Left hindlimb (tissue), 1 donor: ENCODE results near the gene BMP8B.

ENCODE experiments used
- DNase-seq: peaks from one replicate; pipeline ENCODE4 v3.0.0-alpha.2; 2018

BMP8B gene

DNA sequence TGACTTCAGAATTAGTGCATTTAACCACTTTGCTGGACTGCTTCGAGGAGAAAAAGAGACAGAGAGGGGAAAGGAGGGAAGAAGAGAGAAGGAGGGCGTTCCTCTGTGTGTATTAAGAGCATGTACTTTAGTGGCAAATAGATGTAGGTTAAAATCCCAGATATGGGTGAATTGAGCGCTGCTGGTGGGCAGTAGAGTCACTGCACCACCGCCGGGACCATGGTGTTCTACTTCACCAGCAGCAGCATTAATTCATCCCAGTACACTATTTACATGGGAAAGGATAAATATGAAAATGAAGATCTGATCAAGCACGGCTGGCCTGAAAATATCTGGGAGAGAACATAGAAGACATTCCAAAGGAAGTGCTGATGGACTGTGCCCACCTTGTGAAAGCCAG, 70.9 kb downstream of the BMP8B start:
- no peak for DNase-seq

DNA sequence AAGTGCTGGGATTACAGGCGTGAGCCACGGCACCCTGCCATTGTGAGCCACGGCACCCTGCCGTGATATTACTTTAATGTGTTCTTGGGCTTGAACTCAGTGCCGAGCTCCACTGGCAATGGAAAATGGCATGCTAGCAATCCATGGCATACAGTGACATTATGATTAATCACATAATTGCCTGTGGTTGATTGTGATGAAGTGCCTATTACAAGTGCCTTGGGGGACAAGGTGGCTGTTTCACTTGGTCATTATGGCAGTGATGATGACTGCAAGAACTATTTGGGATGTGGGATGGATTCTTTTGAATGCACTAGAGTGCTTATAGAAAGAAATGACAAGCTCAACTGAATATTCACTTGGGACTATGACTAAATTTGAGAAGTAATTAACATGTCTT, 75.1 kb downstream of the BMP8B start:
- no peak for DNase-seq

DNA sequence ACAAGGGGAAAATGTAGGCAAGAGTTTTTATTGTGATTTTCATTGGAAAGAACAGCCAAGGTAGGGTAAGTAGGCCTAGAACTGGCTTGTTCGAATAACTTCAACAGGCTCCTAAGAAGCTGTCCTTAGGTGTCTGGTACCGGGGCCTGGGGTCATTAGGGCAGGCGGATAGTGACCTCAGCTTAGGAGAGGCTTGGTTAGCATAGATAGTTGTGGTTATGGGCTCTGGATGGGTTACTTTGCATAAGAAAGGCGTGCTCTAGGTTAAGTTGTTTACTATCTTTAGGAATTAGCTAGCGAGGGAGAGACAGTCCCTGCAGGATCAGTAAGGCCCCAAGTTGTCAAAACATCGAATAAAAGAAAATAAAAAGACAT, 76.7 kb downstream of the BMP8B start:
- DNase-seq, result no peak

DNA sequence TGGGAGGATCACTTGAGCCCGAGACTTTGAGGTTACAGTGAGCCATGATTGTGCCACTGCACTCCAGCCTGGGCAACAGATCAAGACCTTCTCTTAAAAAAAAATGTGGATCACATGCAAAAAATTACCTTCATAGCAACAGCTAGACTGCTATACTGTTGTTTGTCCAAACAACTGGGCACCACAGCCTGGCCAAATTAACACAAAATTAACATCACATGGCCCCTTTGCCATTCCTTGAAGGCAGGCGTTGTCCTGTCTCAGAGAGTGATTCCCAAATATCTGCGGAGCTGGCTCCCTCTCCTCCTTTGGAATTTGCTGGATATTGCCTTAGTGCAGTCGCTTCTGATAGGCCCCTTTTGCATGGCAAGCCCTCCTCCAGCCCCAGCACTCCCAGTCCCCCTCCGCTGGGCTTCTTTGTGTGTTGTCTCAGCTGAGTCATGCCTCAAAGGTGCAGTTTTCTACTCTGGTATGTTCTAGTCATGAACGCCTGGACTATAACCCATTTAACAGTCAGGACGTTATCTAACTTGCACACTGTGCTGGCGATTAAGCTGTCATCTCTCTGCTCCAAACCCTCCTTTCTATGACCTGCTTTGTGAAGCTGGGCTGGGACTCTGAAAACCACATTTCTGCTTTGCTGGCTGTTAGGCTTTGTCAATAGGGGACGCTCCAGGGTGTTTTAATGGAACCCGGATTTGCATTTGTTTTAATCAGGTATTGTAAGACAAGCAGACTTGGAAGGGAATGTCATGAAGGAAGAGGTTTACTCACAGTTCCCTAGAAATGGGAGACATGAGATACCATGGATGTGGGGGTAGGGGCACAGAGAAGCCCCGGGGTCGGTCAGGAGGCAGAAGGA, 77.3 kb downstream of the BMP8B start:
- no peak for DNase-seq

DNA sequence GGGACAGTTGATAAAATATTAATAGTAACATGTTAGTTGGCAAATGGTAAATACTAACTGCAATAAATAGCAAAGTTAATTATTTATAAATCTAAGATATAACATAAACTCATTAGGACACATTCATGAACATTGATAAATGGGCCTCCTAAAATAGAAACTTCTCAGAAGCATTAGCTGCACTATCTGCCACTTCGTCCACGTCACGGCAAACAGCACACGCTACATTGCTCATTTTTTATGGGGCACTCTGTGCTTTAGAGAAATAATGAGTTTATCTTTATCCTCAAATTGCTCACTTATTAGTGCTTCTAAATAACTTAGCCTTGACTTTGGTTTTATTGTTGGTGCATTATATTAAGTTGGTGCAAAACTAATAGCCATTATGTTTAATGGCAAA, 81.2 kb downstream of the BMP8B start:
- DNase-seq, result no peak
